Prostate gland (tissue), 2 donors: ENCODE measurements around the gene CDK19. TPM values are rescaled to one million over a fixed set of nuclear protein-coding genes. Genes with fewer than 3 reads are reported as not detected.

Source experiments
- DNase-seq: peaks from one replicate; pipeline ENCODE4 v3.0.0-alpha.2; 2019; ENCODE audit warnings: low spot score
- H3K27ac ChIP-seq, 2 donors: fragments of 200-600 bp; sonication (generic); 2 replicates each; pipeline ENCODE4 v1.5.1; 2017 to 2019
- H3K27me3 ChIP-seq: fragments of 200-600 bp; sonication (generic); replicated peaks from 2 replicates; pipeline ENCODE4 v1.5.1; 2019; ENCODE audit not compliant: insufficient read depth
- H3K36me3 ChIP-seq, 2 donors: fragments of 200-600 bp; sonication (generic); 1 replicate in 1 of 2; 2 replicates in 1 of 2; pipeline versions ENCODE4 v1.5.1 to v1.8.1; 2017 to 2019
- H3K4me1 ChIP-seq: fragments of 200-600 bp; sonication (generic); replicated peaks from 2 replicates; pipeline ENCODE4 v1.5.1; 2019
- H3K4me3 ChIP-seq, 2 donors: fragments of 200-600 bp; sonication (generic); 2 replicates each; pipeline ENCODE4 v1.5.1; 2017 to 2019
- H3K9me3 ChIP-seq: fragments of 200-600 bp; sonication (generic); 2 replicates; pipeline ENCODE4 v1.5.1; 2017
- POLR2A ChIP-seq: fragments of 450-650 bp; IDR thresholded peaks from one replicate; pipeline ENCODE4 v1.6.1; 2016; ENCODE audit warnings: antibody characterized with exemption, mild to moderate bottlenecking
- POLR2AphosphoS5 ChIP-seq: sonication (generic); formaldehyde crosslinking; IDR thresholded peaks from one replicate; pipeline ENCODE4 v1.6.1; 2017; ENCODE audit warnings: antibody characterized with exemption
- WGBS: methylation state at CpG from one replicate; pipeline ENCODE4 v1.1.5; 2018; 5-methylcytosine and 5-hydroxymethylcytosine counted together
- intact Hi-C: fragments of 100-400 bp; cut with DNase I; formaldehyde crosslinking; loops from one replicate; pipeline ENCODE4 v1.14.2; 2022
- total RNA-seq, 2 donors: library from RNA; depleted of rRNA; stranded (reverse); fragments of >200 nt; gene quantifications; one replicate each; pipeline ENCODE4 v1.1.0, GENCODE V29; 2016
- TF ChIP-seq, protein P1 (sequence below), 4 experiments: fragments of 200-600 bp in 2 of 4; fragments of 450-650 bp in 2 of 4; sonication (generic) in 2 of 4; IDR thresholded peaks; 1 replicate in 3 of 4; 2 replicates in 1 of 4; pipeline ENCODE4 v1.5.1; 2016 to 2019; ENCODE audit warnings: antibody characterized with exemption in 4 of 4, mild to moderate bottlenecking in 2 of 4, moderate library complexity in 2 of 4

Gene CDK19
- total RNA-seq, 2 donors from 2014 or later, result 41.4 to 70.2 TPM

- intact Hi-C loops, result no loop called here
- H3K27me3 ChIP-seq, result no peaks in the 10 kb centered on the region
- DNase-seq, result no peak
- TF ChIP-seq POLR2AphosphoS5 (no peak), POLR2A (no peak)
- TF ChIP-seq, protein P1, sequence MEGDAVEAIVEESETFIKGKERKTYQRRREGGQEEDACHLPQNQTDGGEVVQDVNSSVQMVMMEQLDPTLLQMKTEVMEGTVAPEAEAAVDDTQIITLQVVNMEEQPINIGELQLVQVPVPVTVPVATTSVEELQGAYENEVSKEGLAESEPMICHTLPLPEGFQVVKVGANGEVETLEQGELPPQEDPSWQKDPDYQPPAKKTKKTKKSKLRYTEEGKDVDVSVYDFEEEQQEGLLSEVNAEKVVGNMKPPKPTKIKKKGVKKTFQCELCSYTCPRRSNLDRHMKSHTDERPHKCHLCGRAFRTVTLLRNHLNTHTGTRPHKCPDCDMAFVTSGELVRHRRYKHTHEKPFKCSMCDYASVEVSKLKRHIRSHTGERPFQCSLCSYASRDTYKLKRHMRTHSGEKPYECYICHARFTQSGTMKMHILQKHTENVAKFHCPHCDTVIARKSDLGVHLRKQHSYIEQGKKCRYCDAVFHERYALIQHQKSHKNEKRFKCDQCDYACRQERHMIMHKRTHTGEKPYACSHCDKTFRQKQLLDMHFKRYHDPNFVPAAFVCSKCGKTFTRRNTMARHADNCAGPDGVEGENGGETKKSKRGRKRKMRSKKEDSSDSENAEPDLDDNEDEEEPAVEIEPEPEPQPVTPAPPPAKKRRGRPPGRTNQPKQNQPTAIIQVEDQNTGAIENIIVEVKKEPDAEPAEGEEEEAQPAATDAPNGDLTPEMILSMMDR (IDR thresholded peaks at IDR 0.05), result no peak
- H3K4me1 ChIP-seq, result no peaks in the 10 kb centered on the region
- H3K27ac ChIP-seq, result peak overlapping the region; percentile 34 to 72
- H3K9me3 ChIP-seq, result no peaks in the 10 kb centered on the region
- no peaks in the 10 kb centered on the region for H3K36me3 ChIP-seq
- H3K4me3 ChIP-seq, result no peak overlapping the region
These were observed 143.8 kb downstream of the CDK19 start for GRCh38 chr6:110671447-110671846.

DNA sequence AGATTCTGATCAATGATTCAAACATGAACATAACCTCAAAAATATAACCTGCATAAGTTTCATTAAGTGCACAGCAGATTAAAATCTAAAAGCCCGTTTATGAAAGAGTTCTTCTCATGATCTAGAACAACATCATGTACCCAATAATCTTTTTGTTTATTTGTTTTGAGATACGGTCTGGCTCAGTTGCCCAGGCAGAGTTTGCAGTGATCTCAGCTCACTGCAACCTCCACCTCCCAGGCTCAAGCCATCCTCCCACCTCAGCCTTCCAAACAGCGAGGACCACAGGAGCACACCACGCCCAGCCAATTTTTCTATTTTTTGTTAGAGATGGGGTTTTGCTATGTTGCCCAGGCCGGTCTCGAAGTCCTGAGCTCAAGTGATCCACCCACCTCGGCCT lies 149.7 kb downstream of the CDK19 start:
- peak; percentile 59 for DNase-seq
- peaks cover 2% of the 10 kb centered on the region for H3K4me1 ChIP-seq
- intact Hi-C loops, result no loop called here
- TF ChIP-seq POLR2A, result no peak
- TF ChIP-seq POLR2AphosphoS5, result peak; percentile 77
- 54% methylated on average over 7 of the region's 7 CpGs for WGBS
- H3K27me3 ChIP-seq, result no peaks in the 10 kb centered on the region
- H3K4me3 ChIP-seq, result no peak overlapping the region
- H3K36me3 ChIP-seq, result no peaks in the 10 kb centered on the region
- peak overlapping the region; percentile 80 to 82 for H3K27ac ChIP-seq
- H3K9me3 ChIP-seq, result no peaks in the 10 kb centered on the region

GRCh38 chr6:110664933-110665332 lies 150.3 kb downstream of the CDK19 start:
- Histone ChIP-seq H3K27me3 (no peaks in the 10 kb centered on the region), H3K27ac (peak overlapping the region; percentile 80 to 82), H3K4me1 (peaks cover 2% of the 10 kb centered on the region), H3K9me3 (no peaks in the 10 kb centered on the region), H3K4me3 (no peak overlapping the region), H3K36me3 (no peaks in the 10 kb centered on the region)
- 26% methylated on average over 1 of the region's 1 CpG for WGBS
- intact Hi-C loops, result no loop called here
- no peak for DNase-seq
- TF ChIP-seq POLR2AphosphoS5, result peak; percentile 82
- no peak for TF ChIP-seq POLR2A

GRCh38 chr6:110662490-110663211 lies 152.6 kb downstream of the CDK19 start:
- TF ChIP-seq, protein P1 (IDR thresholded peaks at IDR 0.05), result no peak
- peak; percentile 47 for TF ChIP-seq POLR2AphosphoS5
- Histone ChIP-seq H3K36me3 (no peaks in the 10 kb centered on the region), H3K4me1 (peaks cover 2% of the 10 kb centered on the region), H3K27ac (peak overlapping the region; percentile 80 to 82), H3K4me3 (no peak overlapping the region), H3K9me3 (no peaks in the 10 kb centered on the region), H3K27me3 (no peaks in the 10 kb centered on the region)
- 57% methylated on average over 1 of the region's 1 CpG for WGBS
- intact Hi-C loops, result no loop called here
- no peak for DNase-seq

GRCh38 chr6:110661414-110661813 lies 153.9 kb downstream of the CDK19 start:
- Histone ChIP-seq H3K4me3 (no peak overlapping the region), H3K36me3 (no peaks in the 10 kb centered on the region), H3K9me3 (no peaks in the 10 kb centered on the region), H3K27ac (peak overlapping the region in 1 of 2 donors; percentile 82), H3K4me1 (peaks cover 6% of the 10 kb centered on the region), H3K27me3 (no peaks in the 10 kb centered on the region)
- no peak for DNase-seq
- TF ChIP-seq, protein P1 (IDR thresholded peaks at IDR 0.05), result no peak
- TF ChIP-seq POLR2AphosphoS5, result no peak
- no peak for TF ChIP-seq POLR2A
- WGBS, result 87% methylated on average over 2 of the region's 2 CpGs
- intact Hi-C loops, result no loop called here

DNA sequence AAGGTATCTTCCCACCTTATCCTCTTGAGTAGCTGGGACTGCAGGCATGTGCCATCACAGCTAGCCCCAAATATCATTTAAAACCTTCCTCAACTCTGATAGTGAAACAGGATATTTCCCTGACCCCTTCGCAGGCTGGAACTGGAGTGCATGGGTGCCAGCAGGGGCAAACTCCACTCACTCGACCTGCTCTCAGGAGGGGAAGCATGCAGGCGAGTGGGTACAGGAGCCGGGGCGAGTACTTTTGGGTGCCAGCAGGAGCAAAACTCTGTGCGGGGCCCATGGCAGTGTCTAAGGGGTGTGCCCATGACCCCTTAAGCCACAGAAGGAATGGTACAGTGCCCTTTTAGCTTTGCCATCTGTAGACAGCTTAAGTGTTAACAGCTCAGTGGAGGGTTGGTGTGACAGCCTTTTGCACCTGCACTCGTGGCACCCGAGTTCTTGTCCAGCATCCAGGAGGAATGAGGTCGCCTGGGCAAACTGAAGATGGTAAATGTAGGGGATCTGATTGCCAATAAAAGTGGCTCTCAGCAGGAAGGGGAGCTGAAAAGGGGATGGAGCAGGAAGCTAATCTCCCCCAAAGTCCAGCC lies 155.1 kb downstream of the CDK19 start:
- H3K27me3 ChIP-seq, result no peaks in the 10 kb centered on the region
- intact Hi-C loops, result no loop called here
- TF ChIP-seq, protein P1 (IDR thresholded peaks at IDR 0.05), result no peak
- no peak for TF ChIP-seq POLR2AphosphoS5
- TF ChIP-seq POLR2A, result no peak

More for the DNA sequence above, 155.1 kb downstream of the CDK19 start:
- Histone ChIP-seq H3K4me3 (no peak overlapping the region), H3K27ac (peak overlapping the region; percentile 57 to 82), H3K36me3 (no peaks in the 10 kb centered on the region), H3K9me3 (no peaks in the 10 kb centered on the region), H3K4me1 (peaks cover 6% of the 10 kb centered on the region)
- WGBS, result 88% methylated on average over 9 of the region's 9 CpGs
- DNase-seq, result no peak
